HG03095 (cell line): ENCODE data around the gene MFSD2A.
"Not testable (repeated sequence)": the region's sequence is repeated elsewhere in the genome, so short reads cannot be mapped to it uniquely, and the experiment has no call there.

Experiments used
- ATAC-seq: cut with Tn5 transposase; IDR thresholded peaks from one replicate; pipeline ENCODE4 v1.9.1; 2021; ENCODE audit warnings: moderate library complexity; ENCODE audit not compliant: unreplicated experiment

MFSD2A gene

GRCh38 chr1:39940980-39941871, 13.7 kb upstream of the MFSD2A start:
- no peak for ATAC-seq

DNA sequence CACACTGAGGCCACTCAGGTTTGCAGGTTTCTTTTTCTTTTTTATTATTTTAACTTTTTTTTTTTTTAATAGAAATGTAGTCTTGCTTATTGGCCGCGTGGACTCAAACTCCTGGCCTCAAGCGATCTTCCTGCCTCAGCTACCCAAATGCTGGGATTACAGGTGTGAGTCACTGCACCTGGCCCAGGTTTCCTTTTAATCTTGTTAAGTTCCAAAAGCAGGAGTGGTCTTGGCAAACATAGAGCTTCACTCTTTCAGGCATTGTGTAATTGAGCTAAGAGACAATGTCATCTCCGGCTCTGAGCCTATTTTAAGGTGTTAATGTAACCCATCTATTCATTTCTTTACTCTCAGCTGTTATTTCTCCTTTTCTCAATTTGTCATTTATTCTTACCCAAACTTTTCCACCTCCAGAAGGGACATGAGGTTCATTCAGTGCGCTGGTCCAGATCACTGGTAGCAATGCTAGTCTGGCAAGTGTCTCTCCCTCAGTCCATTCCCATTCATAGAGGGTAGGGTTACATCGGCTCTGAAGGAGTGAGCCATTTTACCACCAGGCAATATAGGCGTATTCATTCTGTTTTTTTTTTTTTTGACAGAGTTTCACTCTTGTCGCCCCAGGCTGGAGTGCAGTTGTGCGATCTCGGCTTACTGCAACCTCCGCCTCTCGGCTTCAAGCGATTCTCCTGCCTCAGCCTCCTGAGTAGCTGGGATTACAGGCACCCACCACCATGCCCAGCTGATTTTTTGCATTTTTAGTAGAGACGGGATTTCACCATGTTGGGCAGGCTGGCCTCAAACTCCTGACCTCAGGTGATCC, 11.3 kb upstream of the MFSD2A start:
- no peak for ATAC-seq

DNA sequence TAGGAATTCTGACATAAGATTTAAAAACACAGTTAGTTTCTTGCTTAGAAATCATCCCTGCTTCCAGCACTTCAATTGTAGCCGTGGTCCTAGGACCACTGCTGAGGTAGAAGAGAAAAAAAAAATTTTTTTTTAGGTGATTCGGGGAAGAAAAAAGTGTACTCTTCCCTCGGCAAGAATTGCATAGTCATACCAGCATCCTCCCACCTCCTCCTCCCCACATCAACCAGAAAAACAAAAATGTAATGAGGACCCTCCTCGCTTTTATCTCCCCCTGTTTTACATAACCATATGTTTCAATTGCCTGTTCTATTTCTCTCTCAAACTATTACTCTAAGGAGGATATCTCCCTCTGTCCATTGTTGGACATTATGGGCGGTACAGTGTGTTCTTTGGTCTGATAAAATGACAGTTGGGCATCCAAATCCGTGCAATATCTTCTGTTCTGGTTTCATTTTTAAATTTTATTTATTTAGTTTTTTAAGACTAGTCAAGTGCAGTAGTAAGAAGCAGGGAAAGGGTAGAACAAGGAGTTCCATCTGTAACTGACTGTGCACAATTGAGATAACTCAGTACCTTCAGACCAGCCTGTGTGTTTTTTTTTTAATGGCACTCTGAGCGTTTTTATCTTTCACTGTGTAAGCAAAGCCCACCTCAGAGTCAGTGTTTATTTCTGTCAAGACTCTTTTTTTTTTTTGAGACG, 10.4 kb upstream of the MFSD2A start:
- no peak for ATAC-seq

DNA sequence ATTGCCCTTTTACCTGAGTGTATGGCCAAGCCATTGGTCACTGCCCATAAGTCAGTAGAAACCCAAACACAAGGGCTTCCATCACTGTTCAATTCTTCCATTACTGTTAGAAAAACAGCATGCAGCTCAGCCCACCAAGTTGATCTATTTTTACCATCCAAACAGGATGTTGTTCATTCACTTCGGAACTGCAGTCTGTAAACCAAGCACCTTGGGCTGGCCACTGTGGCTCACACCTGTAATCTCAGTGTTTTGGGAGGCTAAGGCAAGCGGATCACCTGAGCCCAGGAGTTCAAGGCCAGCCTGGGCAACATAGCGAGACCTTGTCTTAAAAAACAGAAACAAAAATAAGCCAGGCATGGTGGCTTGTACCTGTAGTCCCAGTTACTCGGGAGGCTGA, 8.7 kb upstream of the MFSD2A start:
- ATAC-seq, result no peak

- no peak for ATAC-seq
These were observed 7.7 kb upstream of the MFSD2A start for GRCh38 chr1:39947260-39947659.

GRCh38 chr1:39949891-39950290, 5.1 kb upstream of the MFSD2A start:
- no peak for ATAC-seq

DNA sequence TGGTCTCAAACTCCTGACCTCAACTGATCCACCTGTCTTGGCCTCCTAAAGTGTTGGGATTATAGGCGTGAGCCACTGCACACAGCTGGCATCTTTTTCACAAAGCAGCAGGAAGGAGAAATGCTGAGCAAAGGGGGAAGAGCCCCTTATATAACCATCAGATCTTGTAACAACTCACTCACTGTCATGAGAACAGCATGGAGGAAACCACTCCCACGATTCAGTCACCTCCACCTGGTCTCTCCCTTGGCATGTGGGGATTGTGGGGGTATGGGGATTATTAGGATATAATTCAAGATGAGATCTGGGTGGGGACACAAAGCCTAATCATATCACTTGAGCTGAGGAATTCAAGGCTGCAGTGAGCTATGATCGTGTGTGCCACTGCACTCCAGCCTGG, 3.0 kb upstream of the MFSD2A start:
- ATAC-seq, result no peak

- ATAC-seq, result no peak
These were observed 2.4 kb upstream of the MFSD2A start for GRCh38 chr1:39952359-39953110.

- no peak for ATAC-seq
These were observed 548 bp upstream of the MFSD2A start for GRCh38 chr1:39954324-39954869.

GRCh38 chr1:39955547-39956539, 898 bp downstream of the MFSD2A start:
- ATAC-seq, result peak; percentile 38

- no peak for ATAC-seq
These were observed 2.5 kb downstream of the MFSD2A start for GRCh38 chr1:39957299-39958015.

DNA sequence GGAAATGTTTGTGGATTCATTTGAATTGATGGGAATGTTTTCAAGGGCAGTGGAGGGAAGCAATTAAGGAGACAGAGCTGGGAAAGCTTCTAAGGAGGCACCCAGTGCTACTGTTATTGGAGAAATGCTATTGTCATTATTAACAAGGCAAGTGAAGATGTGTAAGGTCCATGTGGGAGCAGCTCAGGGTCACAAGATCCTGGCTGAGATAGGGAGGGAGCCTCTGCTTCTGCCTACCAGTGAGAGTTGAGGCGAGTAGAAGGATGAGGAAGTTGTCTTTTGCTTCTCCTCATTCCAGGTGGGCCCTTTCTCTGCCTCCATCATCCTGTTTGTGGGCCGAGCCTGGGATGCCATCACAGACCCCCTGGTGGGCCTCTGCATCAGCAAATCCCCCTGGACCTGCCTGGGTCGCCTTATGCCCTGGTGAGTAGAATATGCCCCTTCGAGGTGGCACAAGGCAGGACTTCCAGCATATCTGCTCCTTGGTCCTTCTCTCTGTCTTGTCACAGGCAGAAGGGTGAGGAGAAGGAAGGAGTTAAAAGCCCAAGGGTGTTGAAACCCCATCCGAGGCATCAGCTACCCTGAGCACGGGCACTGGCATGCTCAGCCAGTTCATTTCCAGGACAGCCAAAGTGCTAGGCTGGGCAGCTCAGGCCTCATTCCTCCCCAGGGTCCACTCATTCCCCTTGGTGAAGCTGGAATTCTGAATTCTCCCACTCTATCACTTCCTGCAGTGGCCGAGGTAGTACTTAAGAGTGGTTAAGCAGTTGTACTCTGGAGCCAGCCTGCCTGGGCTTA, 3.7 kb downstream of the MFSD2A start:
- ATAC-seq, result no peak

DNA sequence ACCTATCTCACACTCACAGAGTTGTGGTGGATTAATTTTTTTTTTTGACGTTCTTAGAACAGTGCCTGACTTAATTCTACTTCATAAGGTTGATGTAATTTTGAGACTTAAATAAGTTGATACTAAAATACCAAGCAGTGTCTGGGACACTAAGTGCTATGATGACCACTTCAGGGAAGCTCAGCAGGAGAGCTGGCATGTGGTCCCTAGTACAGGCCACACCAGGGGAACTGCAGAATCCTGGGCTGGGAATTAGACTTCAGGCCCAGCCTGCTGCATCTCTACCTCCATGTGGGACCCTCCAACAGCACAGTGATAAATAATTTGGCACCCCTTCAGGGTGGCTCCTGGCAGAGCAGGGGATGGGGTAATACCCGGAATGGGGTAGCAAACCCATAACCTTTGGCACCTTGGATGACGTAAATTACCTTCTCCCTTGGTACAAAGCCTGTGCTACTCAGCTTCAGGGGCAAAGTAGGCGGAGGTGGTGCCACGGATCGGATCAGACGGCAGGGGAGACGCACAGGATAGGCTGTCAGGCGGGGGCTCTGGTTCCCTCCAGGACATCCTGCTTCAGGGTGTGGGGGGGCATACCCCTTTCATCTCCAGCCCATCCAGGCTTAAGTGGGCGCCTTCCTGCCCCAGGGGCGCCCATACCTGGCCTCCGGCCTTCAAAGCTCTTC, 4.8 kb downstream of the MFSD2A start:
- ATAC-seq, result no peak

DNA sequence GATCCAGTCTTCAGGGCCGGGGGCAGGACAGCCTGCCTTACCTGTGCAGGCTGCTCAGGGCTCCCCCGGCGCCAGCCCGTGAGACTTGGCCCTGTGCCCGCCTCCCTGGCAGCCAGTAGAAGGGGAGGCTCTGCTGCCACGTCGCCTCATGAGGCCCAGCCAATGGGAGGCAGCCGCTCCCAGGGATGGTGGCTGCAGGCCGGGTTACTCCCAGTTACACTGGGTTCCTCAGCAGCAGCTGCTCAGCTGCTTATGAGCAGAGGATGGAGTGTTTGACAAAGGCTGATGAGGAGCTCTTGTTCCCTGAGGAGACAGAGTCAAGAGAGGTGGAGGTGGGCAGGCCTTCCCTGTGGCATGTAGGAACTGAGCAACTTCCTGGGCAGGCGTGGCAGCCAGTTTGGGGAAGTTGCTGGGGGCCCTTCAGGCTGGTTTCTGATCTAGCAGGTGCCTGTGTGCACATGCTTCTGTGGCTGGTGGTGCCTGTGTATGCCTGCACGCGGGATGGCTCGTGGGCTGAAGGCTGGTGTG, 5.5 kb downstream of the MFSD2A start:
- ATAC-seq, result no peak

GRCh38 chr1:39962450-39962825, 7.5 kb downstream of the MFSD2A start:
- ATAC-seq, result no peak

DNA sequence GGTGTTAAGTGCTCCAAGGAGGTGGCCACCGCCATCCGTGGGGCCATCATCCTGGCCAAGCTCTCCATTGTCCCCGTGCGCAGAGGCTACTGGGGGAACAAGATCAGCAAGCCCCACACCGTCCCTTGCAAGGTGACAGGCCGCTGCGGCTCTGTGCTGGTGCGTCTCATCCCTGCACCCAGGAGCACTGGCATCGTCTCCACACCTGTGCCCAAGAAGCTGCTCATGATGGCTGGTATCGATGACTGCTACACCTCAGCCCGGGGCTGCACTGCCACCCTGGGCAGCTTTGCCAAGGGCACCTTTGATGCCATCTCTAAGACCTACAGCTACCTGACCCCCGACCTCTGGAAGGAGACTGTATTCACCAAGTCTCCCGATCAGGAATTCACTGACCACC, 8.0 kb downstream of the MFSD2A start:
- ATAC-seq, result not testable (repeated sequence)

DNA sequence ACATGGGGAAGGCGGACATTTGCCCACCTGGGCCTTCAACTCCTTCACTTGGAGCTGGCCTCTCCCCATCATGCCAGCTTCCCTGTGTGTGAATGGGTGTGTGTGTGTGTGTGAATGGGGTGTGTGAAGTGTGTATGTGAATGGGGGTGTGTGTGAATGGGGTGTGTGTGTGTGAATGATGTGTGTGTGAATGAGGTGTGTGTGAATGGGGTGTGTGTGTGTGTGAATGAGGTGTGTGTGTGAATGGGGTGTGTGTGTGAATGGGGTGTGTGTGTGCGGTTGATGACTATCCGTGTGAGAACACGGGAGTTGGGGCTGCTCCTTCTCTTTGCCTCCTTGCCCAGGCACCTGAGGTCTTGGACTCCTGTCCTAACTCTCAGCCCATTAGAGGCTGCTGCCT, 9.6 kb downstream of the MFSD2A start:
- no peak for ATAC-seq
